ENCODE measurements around the gene A4GNT. TPM values are rescaled to one million over a fixed set of nuclear protein-coding genes. Genes with fewer than 3 reads are reported as not detected.

Gene A4GNT
- total and polyA plus RNA-seq, 8 donors: 0.21 to 0.53 (median 0.39) TPM; not detected in 2

DNA sequence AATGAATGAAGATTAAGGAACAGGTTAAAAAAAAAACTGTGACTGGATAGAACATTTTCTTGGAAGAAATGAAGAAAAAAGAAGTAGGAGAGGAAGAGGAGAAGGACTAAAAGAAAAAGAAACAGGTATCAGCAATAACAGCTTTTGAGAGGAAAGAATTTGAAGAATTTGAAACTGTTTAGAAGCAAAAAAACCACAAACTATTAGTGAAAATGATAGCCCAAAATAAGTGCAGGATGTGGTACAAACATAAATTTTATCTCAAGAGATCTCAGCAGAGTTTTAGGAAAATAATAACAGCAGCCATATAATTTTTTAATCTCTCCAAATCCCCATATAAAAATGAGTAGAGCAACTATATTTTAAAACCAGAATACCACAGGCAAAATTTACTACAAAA, 8.8 kb upstream of the A4GNT start:
- Histone ChIP-seq H3K27me3 (no peaks in the 10 kb centered on the region), H3K4me3 (no peak overlapping the region), H3K36me3 (no peaks in the 10 kb centered on the region), H3K4me1 (peaks cover 0 to 25% of the 10 kb centered on the region in 2 donors), H3K9me3 (no peaks in the 10 kb centered on the region), H3K27ac (no peak overlapping the region)
- intact Hi-C loops (cut with DNase I): no loop called here
- DNase-seq (no peak), ATAC-seq (no peak)
- TF ChIP-seq, protein P1, sequence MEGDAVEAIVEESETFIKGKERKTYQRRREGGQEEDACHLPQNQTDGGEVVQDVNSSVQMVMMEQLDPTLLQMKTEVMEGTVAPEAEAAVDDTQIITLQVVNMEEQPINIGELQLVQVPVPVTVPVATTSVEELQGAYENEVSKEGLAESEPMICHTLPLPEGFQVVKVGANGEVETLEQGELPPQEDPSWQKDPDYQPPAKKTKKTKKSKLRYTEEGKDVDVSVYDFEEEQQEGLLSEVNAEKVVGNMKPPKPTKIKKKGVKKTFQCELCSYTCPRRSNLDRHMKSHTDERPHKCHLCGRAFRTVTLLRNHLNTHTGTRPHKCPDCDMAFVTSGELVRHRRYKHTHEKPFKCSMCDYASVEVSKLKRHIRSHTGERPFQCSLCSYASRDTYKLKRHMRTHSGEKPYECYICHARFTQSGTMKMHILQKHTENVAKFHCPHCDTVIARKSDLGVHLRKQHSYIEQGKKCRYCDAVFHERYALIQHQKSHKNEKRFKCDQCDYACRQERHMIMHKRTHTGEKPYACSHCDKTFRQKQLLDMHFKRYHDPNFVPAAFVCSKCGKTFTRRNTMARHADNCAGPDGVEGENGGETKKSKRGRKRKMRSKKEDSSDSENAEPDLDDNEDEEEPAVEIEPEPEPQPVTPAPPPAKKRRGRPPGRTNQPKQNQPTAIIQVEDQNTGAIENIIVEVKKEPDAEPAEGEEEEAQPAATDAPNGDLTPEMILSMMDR (IDR thresholded peaks at IDR 0.05): no peak

DNA sequence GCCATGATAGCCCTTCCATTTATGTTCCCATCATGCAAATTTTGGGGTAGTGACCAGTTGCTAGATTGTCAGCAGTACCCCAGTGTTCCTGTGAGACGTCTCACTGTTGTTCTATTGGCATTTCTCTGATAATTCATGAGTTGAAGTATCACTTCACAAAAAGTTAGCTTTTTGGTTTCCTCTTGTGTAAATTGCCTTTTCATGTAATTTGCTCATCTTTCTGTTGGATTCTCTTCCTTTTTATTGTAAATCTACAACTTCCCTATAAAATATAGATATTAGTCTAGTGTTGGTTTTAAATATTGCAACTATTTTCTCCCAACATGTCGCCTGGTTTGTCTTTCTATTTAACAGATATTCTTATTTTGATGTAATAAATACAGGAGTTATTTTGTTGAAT, 7.5 kb upstream of the A4GNT start:
- intact Hi-C loops (cut with DNase I): no loop called here
- ATAC-seq (no peak), DNase-seq (no peak)
- no peaks in the 10 kb centered on the region for H3K36me3 ChIP-seq
- peaks cover 0 to 37% of the 10 kb centered on the region in 2 donors for H3K4me1 ChIP-seq
- TF ChIP-seq, protein P1 (IDR thresholded peaks at IDR 0.05): no peak
- no peaks in the 10 kb centered on the region for H3K27me3 ChIP-seq
- no peaks in the 10 kb centered on the region for H3K9me3 ChIP-seq
- no peak overlapping the region for H3K27ac ChIP-seq
- no peak overlapping the region for H3K4me3 ChIP-seq

DNA sequence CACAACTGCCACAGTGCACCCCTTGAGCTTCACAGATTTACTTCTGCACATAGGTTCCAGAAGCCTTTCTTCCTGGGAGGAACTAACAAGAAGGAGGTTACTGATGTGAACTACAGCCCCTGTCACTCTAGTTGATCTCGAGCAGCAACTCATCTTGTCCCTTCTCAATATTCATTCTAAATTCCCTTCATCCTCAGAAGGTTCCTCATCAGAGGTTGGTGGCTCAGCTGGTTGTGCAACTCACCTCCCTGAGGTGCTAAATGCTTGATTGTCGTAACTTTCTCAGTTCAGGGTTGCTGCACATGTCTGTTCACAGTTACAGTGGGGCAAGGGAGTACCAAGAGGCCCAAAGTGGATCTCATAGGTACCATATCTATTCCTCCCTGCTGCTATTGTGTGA, 5.7 kb upstream of the A4GNT start:
- intact Hi-C loops (cut with DNase I): no loop called here
- ATAC-seq (no peak), DNase-seq (no peak)
- H3K27ac ChIP-seq: peak overlapping the region in 1 of 2 donors; percentile 86
- H3K4me1 ChIP-seq: peaks cover 0 to 43% of the 10 kb centered on the region in 2 donors
- no peaks in the 10 kb centered on the region for H3K9me3 ChIP-seq
- TF ChIP-seq, protein P1 (IDR thresholded peaks at IDR 0.05): no peak
- H3K27me3 ChIP-seq: no peaks in the 10 kb centered on the region
- no peaks in the 10 kb centered on the region for H3K36me3 ChIP-seq
- H3K4me3 ChIP-seq: no peak overlapping the region

DNA sequence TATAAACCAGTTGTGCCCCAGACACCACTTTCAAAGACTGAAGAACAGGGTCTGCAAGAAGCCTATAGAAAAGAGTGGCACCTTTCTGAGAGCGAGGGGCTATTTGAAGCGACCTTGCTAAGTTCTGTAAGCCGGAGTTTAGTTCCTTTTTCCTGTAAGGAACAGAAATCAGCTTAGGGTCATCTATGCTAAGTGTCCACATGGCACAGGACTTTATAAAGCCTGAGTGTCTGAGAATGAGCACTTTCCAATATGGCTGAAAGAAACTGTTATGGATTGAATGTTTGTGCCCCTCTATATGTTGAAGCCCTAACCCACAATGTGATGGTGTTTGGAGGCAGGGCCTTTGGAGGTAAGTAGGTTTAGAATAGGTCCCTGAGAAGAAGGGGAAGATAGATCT, 4.0 kb upstream of the A4GNT start:
- Histone ChIP-seq H3K27me3 (no peaks in the 10 kb centered on the region), H3K9me3 (no peaks in the 10 kb centered on the region), H3K27ac (peak overlapping the region; percentile 2 to 86), H3K36me3 (no peaks in the 10 kb centered on the region), H3K4me1 (peaks cover 0 to 43% of the 10 kb centered on the region in 2 donors), H3K4me3 (no peak overlapping the region)
- TF ChIP-seq, protein P1 (IDR thresholded peaks at IDR 0.05): no peak
- intact Hi-C loops (cut with DNase I): no loop called here
- ATAC-seq (peak; percentile 74), DNase-seq (no peak)

DNA sequence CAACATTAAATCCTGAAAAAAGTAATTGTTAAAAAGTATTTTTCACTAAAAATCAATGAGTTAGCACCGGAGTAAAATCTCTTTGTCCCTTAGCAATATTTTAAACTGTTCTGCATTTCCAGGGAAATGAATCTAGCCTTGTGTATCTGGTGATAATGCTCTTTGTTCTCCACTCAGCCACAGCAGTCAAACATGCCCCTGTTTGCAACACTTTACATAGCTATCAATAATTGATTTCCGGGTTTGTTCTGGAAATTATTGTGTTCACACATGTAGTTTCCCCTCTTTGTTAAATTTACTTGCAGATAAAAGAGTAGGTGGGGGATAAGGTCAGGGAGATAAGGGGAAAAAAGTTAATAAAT, 3.6 kb upstream of the A4GNT start:
- no peak for ATAC-seq
- no peak overlapping the region for H3K4me3 ChIP-seq

More for the DNA sequence above, 3.6 kb upstream of the A4GNT start:
- DNase-seq: no peak
- TF ChIP-seq, protein P1 (IDR thresholded peaks at IDR 0.05): no peak
- H3K36me3 ChIP-seq: no peaks in the 10 kb centered on the region
- H3K27ac ChIP-seq: peak overlapping the region in 1 of 2 donors; percentile 86
- peaks cover 0 to 43% of the 10 kb centered on the region in 2 donors for H3K4me1 ChIP-seq
- H3K27me3 ChIP-seq: no peaks in the 10 kb centered on the region
- intact Hi-C loops (cut with DNase I): no loop called here
- H3K9me3 ChIP-seq: no peaks in the 10 kb centered on the region

Data from left lung (tissue), 10 donors.